ENCODE results near the gene SH3TC1. TPM values are rescaled to one million over a fixed set of nuclear protein-coding genes. Genes with fewer than 3 reads are reported as not detected.

SH3TC1 gene
- polyA plus RNA-seq, 4 donors = 21.8 to 36.5 (median 24.7) TPM

DNA sequence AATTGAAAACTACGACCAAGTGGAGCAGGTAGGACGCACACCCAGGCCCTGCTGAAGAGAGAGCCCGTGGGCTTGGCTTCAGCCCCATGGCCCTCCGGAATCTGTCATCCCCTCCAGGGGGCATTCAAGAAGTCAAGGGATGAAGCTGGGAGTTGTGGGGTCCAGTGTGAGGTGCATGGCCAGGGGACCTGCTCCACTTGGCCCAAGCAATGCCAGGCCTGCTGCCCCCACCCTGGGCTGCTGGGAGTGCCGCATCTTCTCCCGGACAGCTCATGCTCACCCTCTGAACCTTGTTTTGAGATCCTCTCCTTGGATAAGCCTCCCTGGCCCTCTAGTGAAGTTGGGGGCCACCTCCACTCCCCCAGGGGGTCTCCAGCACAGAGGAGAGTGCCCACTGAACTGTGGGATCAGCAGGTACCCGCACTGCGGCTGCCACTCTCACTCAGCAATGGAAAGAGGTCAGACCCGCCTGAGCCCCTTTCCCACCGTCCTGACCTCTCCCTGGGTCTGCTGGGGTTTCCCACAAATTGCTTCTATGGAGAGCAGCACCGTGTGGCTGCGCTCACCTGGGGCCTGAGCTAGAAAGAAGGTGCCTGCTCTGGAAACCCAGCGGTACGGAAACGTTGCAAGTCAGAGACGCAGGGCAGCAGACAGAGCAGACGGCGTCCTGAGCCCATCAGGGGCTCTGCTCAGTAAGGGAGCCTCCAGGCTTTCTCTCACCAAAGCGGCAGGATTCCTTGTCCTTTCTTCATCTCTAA is 35.5 kb upstream of the SH3TC1 start:
- no peak for DNase-seq (ENCODE audit: low read depth in 4 of 4, low spot score in 3 of 4)

DNA sequence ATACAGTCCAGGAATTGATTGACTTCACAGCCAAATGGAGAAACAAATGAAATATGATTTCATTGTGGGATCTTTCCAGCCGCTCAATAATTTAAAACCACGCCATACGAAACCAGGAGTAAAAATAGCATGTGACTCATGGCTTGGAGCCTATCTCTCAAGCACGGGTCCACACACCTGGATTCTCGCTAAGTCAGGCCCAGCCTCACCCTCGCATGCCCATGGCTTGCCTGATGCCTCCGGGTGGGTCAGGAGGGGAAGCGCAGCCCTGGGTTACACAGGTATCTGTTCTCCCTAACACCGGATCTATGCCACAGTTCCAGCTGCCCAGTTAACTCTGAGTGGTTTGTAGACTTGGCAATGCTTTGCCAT is 34.9 kb upstream of the SH3TC1 start:
- DNase-seq (ENCODE audit: low read depth in 4 of 4, low spot score in 3 of 4) = no peak

DNA sequence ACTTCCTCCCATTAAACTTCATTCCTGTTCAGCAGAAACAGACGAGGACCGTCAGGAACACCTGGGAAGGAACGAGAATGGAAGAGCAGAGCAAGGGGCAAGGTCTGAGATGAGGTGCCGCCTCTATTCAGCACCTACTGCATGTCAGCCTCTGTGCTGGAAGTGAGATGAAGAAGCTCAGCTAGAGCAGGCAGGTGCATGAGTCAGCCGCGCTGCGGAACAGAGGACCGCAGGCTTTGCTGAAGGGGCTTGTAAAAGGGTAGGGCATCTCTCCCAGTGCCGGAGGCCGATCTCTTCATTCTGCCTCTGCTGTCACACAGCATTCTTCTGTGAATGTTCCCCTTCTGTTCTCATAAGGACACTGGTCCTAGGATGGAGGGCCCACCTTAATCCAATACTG is 34.4 kb upstream of the SH3TC1 start:
- no peak for DNase-seq (ENCODE audit: low read depth in 4 of 4, low spot score in 3 of 4)

DNA sequence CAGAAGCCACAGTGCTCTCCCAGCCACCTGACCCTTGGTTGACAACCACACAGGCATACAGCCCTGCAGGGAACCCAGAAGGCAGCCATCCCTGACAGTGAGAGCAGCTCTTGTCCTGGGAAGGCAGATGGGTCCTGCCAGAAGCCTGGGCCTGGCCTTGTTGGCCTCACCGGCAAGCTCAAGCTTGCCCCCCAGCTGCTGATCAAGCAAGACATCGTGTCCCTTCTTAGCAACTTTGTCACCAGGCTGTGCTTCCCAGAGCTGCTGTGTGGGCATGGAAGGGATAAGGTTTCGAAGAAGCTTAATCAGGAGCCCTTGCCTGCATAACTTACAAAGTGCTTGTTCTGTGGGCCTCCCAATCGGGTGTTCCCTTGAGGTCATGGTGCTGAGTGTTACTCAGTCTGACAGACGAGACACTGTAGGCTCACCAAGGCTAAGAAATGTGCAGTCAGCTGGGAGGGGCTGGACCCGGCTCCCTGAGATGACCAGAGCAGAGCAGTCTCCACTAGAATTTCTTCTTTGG is 33.7 kb upstream of the SH3TC1 start:
- DNase-seq (ENCODE audit: low read depth in 4 of 4, low spot score in 3 of 4) = no peak

DNA sequence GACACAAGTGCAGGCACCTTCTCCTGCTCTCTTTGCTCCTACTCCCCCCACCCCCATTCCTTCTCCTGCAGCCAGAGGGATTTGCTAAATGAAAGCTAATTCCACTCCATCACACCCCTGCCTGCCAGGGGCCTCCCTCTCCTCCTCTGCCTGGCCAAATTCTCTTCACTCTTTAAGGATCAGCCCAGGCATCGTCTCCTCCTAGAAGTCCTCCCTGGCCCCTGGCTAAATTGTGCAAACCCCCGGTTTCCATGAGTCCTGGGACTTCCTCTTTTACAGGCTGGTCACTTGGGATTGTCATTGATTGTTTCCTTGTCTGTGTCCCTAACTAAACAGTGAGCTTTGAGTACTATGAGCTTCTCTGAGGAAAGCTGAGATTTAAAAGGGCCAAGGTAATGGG is 31.8 kb upstream of the SH3TC1 start:
- no peak for DNase-seq (ENCODE audit: low read depth in 4 of 4, low spot score in 3 of 4)

DNA sequence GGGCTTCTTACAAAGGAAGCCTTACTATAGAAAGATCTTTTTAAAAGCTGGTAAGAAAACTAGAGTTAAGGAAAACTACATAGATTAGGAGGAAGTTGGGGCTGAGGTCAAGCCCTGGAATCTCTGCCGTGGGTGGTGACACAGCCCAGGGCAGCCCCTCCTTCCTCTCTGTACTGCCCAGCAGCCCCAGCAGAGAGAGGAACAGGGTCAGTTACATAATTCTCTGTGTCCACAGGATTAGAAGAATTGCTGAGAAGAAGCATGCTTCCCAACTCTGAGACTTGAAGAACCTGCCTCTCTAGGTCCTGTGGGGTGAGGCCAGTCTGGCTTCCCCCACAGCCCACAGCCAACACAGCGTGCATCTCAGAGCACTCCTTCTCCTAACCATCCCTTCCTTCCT is 31.3 kb upstream of the SH3TC1 start:
- DNase-seq (ENCODE audit: low read depth in 4 of 4, low spot score in 3 of 4) = no peak

DNA sequence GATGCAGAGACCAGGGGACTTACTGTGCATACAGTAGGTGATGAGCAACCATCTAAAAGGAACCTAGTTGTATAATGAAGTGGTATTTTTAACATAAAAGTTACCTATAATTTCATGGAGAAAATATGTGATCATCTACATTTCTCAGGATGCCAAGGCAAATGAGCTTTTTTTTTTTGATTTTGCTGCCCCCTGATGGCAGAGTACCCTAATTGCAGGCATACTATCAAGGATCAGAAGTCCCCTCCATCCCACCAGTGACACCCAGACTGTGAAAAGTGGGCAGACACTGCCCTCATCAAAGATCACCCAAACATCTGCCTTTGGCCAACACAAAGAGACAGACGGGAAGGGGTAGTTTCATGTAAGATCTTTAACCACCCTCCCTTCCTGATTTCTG is 30.9 kb upstream of the SH3TC1 start:
- no peak for DNase-seq (ENCODE audit: low read depth in 4 of 4, low spot score in 3 of 4)

DNA sequence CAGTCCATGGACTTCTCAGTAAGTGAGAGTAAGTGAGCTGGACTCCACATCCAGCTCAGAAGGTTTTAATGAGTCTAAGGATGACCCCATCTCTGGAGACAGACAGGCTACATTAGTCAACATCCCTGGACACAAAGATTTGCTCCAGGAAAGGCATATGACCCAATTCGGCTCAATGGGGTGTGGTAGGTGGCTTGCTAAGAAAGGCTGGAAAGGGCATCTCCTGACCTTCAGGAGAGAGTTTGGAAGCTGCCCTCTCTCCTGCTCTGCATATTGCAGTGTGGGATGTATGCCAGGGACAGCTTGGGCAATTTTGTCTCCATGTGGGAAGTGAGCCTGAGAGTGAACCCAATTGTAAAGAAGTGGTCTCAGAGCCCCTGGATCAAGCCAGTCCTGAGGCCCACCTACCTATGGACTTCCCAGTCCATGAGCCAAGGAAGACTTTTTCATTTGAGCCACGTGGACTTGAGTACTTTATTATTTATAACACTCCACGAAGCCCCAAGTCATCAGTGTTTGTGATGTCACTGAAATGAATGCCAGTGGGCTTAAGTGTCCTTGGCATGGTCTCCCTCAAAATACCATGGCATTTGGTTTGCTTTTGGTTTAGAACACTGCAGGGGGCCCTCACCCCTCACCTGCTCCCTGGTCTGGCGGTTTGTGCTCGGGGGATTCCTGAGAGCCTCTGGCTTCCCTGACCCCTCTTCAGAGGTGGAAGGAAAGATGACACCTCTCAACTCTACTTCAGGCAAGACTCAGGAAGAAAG is 30.1 kb upstream of the SH3TC1 start:
- no peak for DNase-seq (ENCODE audit: low read depth in 4 of 4, low spot score in 3 of 4)

DNA sequence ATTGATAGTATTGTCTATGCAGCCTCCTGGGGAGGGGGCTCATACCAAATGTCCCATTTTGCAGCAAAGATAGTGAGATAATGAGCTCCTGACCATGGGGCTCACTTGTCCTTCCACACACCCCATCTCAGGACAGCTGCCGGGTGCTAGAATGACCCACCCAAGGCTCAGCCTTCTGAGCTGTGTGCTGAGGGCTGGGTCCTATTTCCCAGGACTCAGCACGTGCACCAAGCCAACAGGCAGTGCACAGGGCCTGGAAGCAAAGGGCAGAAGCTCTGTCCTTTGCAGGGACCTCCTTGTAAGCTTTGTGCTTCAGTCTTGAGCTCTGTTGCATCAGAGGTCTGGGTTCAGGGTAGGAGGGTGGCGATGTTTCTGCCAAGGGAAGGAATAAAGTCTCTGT is 29.3 kb upstream of the SH3TC1 start:
- no peak for DNase-seq (ENCODE audit: low read depth in 4 of 4, low spot score in 3 of 4)

DNA sequence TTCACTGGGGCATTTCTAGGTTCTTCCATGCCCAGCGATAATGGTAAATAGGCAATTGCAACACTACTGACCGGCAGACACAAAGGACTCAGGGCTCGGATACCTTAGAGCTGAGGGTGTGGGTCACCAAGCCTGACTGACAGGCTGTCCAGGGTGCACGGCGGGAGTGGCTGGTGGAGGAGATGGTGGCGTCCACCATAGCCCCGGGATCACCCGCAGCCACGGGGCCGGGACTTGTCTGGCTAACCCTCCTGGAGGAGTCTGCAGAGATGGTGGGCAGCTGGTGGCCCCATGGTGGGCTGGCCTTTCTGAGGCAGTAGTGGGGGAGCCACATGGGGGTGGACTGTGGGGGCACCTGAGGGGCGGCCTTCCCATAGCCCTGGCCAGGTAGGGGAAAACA is 28.7 kb upstream of the SH3TC1 start:
- no peak for DNase-seq (ENCODE audit: low read depth in 4 of 4, low spot score in 3 of 4)

DNA sequence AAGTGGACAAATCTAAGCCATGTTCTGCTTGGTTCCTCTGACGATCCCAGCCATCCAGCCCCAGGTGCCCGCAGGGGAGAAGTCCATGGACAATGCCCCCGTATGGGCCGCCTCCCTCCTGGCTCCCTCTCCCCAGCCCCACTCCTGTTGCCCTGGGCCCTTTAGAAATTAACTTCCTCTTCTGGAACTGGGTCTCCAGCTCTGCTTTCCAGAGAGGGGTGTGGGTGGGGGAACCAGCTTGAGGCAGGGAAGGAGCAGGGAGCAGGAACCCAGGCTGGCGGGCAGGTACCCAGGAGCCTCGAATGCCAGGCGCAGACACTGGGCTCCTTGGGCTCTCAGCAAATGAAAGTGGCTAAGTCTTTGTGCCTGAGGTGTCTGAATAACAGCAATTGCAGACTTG is 27.8 kb upstream of the SH3TC1 start:
- no peak for DNase-seq (ENCODE audit: low read depth in 4 of 4, low spot score in 3 of 4)

DNA sequence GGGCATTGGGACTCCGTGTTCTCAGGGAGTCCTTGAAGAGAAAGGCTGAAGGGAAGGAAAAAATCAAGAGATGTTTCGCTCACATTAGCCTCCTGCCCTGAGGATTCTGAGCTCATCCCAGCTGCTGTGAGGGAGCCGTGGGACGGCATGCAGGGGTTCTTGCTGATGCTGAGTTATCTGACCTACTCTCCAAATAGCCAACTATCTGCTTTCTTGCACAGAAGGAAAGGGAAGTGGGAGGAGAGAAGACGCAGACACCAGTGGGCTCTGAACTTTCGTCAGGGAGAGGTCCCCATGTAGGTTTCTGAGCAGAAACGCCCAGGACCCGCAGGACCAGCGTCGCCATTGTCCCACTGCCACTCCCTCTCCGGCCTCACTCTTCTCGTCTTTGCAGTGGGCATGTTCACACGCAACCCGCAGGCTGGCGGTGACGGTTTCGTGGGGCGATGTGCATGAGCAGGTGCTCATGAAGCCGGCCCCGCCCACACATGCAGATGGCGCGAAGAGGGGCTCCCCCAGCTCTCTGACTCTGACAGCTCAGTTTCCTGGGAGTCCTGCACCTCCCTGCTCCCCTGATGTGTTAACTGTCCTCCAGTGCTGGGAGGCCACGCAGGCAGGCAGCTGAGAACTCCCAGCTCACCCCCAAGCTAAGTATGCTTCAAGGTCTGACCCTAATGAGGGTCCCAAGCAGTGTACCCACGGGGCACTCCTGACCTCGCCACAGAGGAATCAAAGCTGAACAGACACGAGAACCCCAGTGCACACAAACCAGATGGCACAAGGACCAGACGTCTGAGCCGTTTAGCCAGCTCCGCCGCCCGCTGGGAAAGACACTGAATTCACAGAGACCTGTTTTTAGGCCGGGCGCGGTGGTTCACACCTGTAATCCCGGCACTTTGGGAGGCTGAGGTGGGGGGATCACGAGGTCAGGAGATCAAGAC is 26.8 kb upstream of the SH3TC1 start:
- no peak for DNase-seq (ENCODE audit: low read depth in 4 of 4, low spot score in 3 of 4)

DNA sequence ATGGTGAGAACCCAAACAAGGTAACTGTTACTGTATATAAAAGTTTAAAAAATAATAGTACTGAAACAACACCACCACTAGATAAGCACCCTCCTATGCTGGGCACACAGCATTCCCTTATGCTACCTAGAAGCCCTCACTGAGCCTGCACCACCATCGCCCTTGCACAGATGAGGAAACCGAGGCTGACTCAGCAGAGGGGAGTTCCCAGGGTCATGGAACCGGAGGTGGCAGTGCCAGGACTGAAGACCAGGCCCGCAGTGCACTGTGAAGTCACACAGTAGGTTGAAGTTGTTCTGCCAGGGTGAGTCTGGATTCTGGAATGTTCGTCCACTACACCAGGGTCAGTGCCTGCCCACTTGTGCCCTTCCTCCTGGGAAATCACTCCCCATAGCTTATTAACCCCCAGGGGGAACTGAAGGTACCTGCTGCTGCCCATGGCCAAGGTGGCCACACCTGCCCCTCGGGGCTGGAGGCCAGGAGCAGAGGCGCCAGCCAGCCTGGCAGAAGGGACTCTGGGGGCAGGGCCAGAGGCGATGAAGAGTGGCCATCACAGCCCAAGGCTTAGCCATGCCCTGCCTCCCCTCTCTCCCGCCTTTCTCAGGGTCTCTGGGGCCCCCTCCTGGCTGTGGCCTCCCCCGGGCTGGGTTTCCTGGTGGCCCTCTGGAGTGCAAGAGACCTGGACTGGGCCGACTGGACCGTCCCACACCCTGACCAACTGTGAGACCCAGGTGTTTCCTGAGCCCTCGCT is 25.4 kb upstream of the SH3TC1 start:
- no peak for DNase-seq (ENCODE audit: low read depth in 4 of 4, low spot score in 3 of 4)

DNA sequence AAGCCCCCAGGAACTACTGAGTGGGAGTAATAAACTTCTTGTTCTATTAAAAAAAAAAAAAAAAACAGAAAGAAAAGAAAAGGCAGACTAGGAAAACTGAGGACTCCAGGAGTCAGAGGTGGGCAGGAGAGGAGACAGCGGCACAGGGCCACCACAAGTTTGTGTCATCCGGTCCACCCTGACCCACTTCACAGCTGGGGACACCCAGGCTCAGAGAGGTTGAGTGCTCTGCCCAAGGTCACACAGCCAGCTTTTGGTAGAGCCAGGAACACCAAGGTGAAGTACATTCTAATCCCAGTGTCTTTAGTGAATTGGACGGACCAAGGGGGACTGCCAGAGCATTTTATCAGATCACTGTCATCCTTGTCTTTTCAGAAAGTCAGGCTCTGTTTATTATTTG is 24.1 kb upstream of the SH3TC1 start:
- no peak for DNase-seq (ENCODE audit: low read depth in 4 of 4, low spot score in 3 of 4)

DNA sequence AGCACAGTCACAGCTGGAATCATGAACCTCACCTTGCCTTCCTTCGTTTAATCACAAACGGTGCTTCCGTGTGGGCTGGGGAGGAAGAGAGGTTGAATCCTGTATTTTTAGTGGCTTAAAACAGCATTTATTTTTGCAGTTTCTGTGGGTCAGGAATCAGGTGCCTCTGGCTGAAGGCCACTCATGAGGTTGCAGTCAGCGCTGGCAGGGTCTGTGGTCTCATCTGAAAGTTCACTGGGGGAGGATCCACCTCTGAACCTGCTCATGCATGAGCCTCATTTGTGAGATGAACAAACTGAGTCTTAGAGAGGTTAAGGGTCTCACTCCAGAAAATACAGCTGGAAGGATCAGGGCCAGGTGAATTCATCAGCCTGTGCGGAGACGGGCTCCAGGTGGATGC is 23.4 kb upstream of the SH3TC1 start:
- no peak for DNase-seq (ENCODE audit: low read depth in 4 of 4, low spot score in 3 of 4)

DNA sequence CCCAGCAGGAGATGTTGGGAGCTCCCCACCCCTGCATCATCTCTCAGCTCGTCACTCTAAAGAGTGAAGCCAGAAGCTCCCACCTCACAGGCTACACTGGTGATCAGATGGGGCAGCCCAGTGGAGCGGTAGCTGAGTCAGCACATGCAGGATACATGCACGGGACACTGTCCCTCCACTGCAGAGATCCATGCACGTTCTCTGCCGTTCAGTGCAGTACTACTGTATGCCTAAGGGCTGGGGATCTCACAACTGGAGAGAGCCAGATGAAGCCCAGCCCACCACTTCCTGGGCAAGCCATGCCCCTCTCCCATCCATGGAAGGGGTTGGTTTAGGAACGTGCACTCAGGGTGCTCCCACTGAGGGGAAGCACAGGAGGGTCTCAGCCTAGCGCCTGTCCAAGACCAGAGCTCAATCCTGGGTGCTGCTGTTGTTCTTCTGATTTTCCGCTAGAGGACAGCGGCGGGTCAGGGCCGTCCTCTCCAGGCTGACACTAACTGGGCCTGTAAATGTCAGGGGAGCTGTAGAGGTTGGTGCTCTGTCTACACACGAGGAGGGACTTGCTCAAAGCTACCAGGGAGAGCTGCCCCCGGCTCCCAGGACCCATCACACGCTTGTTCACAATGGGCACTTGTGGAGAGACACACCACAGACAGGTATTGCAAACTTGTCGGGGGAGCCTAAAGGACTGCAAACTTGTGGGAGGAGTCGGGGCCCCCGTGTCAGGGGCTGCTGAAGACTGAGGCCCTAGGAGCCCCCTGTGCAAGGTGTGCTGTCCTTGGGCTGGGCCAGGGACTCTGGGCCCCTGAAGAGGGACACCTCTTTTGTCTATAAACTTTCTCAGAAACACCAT is 22.3 kb upstream of the SH3TC1 start:
- no peak for DNase-seq (ENCODE audit: low read depth in 4 of 4, low spot score in 3 of 4)

DNA sequence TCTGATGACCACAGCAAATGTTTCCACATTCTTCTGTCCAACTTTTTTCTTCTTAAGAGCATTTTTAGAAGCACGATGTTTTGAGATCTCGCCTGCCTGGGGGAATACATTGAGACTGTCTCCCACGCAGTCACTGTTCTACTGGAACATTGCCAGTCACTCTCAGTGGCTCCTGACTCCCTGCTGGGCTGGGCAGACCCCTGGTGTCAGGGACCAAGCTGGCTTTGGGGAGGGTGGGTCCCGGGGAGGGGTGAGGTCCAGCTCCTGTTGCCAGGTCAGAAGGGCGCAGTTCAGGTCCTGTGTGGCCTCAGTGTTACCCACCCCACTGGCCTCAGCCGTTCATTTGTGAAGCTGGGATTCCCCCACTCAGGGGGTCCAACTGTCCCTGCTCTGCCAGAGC is 21.5 kb upstream of the SH3TC1 start:
- no peak for DNase-seq (ENCODE audit: low read depth in 4 of 4, low spot score in 3 of 4)

DNA sequence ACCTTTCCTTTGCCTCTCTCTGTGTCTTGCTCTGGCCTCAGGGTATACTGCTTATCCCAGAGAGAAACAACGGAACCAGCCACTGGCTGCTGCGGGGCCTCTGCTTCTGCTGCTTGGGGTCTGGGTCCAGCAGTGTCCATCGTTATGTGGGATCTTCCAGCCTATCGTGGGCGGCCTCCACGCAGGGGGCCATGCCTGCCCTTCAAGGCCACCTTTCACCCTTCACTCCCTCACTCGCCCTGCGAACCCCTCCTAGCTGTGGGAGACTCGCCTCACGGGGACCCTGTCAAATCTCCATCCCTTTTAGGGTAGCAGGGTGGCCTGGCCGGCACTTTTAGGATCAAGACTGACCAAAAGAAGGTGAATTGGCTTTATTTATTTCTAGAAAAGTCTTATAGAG is 21.1 kb upstream of the SH3TC1 start:
- no peak for DNase-seq (ENCODE audit: low read depth in 4 of 4, low spot score in 3 of 4)

DNA sequence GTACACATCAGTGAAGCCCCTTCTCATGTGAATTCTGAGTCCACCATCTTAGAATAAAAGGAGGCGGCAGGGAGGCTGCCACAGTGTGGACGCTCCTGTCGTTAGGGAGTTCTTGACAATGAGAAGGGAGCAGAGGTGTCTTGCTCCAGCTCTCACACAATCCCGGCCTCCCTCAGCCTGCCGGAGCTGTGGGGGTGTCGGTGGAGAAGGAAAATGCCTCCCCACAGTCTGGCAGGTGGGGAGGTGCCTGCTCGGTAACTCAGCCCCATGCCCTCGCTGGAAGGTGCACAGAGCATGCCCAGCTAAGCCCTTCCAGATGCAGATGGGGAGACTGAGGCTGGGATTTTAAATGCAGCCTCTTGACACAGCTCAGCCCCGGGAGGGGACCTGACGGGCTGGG is 20.0 kb upstream of the SH3TC1 start:
- DNase-seq (ENCODE audit: low read depth in 4 of 4, low spot score in 3 of 4) = no peak
